ENCODE data around the gene VAPB. TPM values are rescaled to one million over a fixed set of nuclear protein-coding genes. Genes with fewer than 3 reads are reported as not detected.

The VAPB gene
- total RNA-seq, 1 donor from 2014 or later: 74.5 TPM

DNA sequence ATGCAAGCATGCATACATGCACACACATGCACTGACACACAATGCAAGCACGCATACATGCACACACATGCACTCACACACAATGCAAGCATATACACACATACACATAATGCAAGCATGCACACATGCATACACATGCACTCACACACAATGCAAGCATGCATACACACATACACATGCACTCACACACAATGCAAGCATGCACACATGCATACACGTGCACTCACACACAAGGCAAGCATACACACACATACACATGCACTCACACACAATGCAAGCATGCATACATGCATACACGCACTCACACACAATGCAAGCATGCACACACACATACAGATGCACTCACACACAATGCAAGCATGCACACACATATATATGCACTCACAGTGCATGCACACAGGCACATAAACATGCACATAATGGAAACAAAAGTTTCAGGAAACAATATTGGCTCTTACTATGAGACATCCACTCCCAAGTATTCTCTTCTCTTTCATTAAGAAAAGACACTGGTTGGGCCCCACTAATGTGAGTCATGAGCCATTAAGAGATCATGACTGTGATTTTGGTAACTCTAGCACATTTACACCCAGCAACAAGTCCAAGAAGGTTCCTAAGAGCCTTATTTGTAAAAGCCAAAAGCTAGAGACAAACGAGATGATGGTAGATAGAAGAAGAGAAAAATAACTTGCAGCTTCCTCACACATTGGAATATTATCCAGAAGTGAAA, 103.9 kb downstream of the VAPB start:
- DNase-seq (no peak), ATAC-seq (no peak)
- intact Hi-C loops (cut with micrococcal nuclease): no loop called here

DNA sequence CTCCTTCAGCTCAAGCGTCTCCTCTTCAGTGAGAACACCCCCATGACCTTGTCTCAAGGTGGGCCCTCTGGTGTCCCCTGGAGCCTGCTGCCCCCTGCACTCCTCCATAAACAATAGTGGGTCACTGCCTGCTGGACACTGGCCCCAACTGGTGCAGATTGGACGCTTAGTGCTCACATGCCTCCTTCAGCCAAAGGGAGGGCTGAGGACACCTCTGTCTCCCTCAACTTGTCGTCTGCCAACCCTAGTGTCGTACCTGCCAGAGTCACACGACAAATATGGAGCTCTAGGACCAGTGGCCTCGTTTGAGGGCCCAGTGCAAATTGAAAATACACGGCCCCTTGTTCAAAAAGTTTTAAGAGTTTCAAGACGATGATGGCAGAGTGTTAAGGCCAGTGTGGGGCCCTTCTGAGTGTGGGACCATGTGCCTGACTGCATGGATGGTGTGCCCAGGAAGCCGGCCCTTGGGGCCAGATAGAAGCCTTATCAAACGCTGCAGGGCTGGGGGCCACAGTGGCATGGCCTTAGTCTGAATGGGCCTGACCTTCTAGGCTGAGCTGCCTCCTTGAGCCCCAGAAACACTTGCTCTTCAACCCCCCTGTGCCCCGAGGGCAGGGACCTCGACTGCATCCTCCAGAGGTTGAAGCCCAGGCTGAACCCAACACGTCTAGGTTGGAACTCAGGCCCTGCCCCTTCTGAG, 106.0 kb downstream of the VAPB start:
- intact Hi-C loops (cut with micrococcal nuclease): no loop called here
- ATAC-seq (no peak), DNase-seq (no peak)

DNA sequence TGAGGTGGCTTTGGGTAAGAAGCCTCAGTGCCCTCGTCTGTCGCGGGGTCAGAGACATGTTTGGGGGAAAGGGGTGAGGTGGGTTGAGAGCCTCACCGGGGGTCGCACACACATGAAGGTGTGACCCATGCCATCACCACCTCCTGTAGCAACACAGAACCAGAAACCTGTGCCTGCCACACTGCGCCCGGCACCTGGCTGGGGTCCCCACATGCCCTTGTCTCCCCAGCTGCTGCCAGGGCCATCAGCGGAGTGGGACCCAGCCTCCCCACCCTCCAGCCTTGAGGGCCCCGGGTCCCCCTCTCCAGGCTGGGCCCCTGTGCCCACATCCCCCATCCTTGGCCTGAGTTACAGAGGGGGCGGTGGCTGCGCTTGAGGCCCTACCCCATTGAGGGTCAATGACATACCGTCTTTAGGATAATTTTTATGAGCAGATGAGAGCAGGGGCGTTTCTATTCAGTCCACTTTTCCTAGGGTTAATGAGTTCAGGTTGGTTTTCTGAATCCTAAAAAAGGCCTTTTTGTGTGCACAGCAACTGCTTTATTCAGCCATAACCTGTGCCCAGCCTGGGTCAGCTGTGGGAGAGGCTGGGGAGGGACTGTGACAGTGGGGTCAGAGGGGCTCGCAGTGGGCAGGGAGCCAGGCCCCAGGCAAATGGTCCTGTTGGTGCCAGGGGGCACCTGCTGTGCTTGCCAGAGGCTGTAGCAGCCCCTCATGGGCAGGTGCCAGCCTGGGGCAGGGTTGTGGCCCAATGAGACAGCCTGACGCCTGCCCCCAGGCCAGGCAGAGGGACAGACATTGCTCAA, 106.8 kb downstream of the VAPB start:
- no peak for DNase-seq
- intact Hi-C loops (cut with micrococcal nuclease): no loop called here

DNA sequence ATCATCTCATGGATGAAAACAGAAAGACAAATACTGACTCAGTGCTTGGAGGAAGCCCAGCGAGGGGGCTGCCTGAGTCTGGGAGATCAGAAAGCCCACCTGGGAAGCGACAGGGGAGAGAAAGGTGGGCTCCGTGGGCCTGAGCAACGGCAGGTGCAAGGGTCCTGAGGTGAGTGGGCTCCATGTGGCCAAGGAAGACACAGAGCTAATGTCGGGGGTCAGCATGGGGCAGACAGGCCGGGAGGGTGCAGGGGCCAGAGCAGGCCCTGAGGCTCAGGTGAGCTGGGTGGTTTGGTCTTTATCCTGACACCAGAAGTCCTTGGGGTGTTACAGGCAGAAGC, 107.4 kb downstream of the VAPB start:
- no peak for DNase-seq

More for the DNA sequence above, 106.8 kb downstream of the VAPB start:
- ATAC-seq: no peak

DNA sequence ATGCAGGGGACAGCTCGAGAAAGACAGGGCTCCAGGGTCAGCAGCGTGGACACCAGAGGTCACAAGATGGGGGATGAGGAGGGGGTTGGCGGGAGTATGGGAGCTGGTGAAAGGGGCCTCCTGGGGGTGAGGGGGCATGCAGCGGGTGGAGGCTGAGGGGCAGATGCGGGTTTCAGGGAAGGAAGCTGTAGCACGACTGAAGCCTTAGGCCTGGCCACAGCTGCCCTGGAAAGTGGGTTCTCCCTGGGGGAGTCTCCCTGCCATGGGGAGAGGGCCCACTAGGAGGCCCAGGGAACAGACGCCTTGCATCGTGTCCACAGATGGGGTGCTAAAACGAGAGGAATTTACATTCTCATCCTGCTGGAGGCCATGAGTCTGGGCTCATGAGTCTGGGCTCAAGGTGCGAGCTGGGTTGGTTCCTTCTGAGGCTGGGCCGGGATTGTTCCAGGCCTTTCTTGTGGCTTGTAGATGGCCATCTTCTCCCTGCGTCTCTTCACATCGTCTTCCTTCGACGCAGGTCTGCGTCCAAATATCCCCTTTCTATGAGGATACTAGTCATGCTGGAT, 108.1 kb downstream of the VAPB start:
- intact Hi-C loops (cut with micrococcal nuclease): no loop called here
- DNase-seq: no peak

More for the DNA sequence above, 107.4 kb downstream of the VAPB start:
- intact Hi-C loops (cut with micrococcal nuclease): no loop called here
- ATAC-seq: no peak

DNA sequence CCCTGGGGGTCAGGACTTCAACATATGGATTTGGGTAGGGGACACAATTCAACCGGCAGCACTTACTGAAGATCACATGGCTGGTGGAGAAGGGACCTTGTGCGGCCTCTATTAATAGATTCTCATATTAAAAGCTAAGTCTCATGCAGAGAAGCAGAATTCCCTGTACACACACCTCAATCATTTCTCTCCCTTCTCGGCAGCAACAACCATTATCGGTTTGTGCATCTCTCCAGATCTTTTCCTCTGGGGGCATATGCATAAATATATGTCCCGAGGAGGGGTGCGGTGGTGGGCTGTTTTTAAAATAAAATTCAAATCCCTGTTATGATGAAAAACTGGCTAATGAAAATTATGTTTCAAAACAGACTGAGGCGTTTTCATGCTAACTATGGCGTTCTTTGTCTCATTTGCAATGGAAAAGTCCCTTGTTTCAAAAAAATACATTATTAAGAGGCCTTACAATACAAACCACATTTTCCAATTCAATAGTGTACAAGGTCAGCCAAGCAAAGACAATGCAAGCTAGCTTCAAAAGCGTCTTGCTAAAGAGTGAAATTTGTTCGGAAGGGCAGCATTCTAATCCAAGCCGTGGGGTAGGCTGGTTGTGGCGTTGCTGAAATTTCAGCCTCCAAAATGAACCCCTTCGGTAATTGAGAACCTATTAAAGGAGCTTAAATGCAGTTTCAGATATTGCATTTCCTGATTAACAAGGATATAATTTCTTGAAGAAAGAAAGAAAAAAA, 108.9 kb downstream of the VAPB start:
- ATAC-seq (no peak), DNase-seq (no peak)
- intact Hi-C loops (cut with micrococcal nuclease): no loop called here

More for the DNA sequence above, 108.1 kb downstream of the VAPB start:
- no peak for ATAC-seq

DNA sequence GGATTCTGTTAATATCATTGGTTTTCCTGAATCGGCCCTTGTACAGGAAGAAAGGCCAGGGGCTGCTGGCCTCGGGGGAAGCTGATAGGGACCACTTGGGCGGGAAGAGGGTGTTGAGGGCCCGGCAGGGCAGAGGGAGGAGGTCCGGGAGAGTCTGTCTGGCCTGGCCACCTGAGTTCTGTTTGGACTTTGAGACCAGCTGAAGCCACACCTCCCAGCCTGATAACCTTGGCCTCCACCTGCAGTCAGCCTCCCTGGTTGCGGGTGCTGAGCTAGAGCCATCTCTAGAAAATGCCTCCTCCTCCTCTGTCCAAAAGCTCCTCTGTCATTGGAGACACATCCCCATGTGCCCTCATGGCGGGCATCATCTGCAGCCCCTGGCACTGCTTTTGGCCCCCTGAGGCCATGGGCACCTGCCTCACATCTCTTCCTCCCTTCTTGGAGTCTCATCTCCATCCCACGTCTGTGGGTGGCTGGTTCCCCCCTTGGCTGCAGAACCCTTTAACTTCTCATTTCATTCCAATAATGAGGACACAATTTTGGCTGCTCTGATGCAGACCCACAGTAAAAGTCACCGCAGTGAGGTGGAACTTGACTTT, 109.5 kb downstream of the VAPB start:
- DNase-seq (no peak), ATAC-seq (no peak)
- intact Hi-C loops (cut with micrococcal nuclease): no loop called here

DNA sequence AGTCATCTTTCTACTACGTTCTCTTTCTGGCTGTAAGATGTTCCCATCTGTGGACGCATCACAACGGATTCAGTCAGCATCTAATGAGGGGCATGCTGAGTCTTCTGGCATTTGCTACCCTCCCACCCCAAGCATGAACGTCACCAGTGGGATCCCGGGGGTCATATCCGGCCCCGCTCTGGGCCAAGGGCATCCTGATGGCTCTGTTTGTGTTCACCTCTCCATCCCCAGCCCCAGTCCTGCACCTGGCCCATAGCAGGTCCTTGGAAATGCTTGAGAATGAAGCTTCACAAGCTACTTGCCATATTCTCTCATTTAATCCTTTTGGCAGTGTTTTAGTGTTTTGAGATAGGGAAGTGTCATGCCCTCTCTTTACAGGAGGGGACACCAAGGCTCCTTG, 111.2 kb downstream of the VAPB start:
- DNase-seq: no peak
- intact Hi-C loops (cut with micrococcal nuclease): no loop called here
- no peak for ATAC-seq

Other genes starting within 250 kb of the VAPB start
- not detected for gene ANKRD60, start 160.6 kb upstream of the VAPB start, total RNA-seq
- 7.0 TPM for gene RAB22A, start 79.5 kb upstream of the VAPB start, total RNA-seq
- 0.25 TPM for gene APCDD1L, start 126.2 kb downstream of the VAPB start, total RNA-seq

All from left ventricle myocardium superior (tissue), 1 donor.